ENCODE data around the gene PALM.

PALM gene

GRCh38 chr19:725461-726089 is 16.8 kb downstream of the PALM start:
- no peak for TF ChIP-seq FOXP2 (optimal IDR thresholded peaks at IDR 0.05; ENCODE audit: borderline replicate concordance, extremely low read depth, extremely low read length, insufficient read depth)
- no peak for TF ChIP-seq TAF1 (IDR thresholded peaks at IDR 0.05; ENCODE audit: borderline replicate concordance, insufficient read depth, low read length)
- no peak for TF ChIP-seq POLR2AphosphoS5 (IDR thresholded peaks at IDR 0.05; ENCODE audit: low read depth, low read length)
- no peak for TF ChIP-seq SIN3A (IDR thresholded peaks at IDR 0.05; ENCODE audit: borderline replicate concordance, insufficient read depth, low read length)
- TF ChIP-seq REST (IDR thresholded peaks at IDR 0.05; ENCODE audit: insufficient read depth in 1 of 2, low read depth in 2 of 2, low read length in 2 of 2): no peak

- TF ChIP-seq TAF1 (IDR thresholded peaks at IDR 0.05; ENCODE audit: borderline replicate concordance, insufficient read depth, low read length): no peak
Observed at GRCh38 chr19:726993-727956, 18.5 kb downstream of the PALM start.

GRCh38 chr19:728011-728410 is 19.3 kb downstream of the PALM start:
- TF ChIP-seq SIN3A (IDR thresholded peaks at IDR 0.05; ENCODE audit: borderline replicate concordance, insufficient read depth, low read length) (no peak), FOXP2 (optimal IDR thresholded peaks at IDR 0.05; ENCODE audit: borderline replicate concordance, extremely low read depth, extremely low read length, insufficient read depth) (peak; percentile 63)

GRCh38 chr19:729965-730668 is 21.4 kb downstream of the PALM start:
- TF ChIP-seq POLR2AphosphoS5 (IDR thresholded peaks at IDR 0.05; ENCODE audit: low read depth, low read length) (no peak), FOXP2 (optimal IDR thresholded peaks at IDR 0.05; ENCODE audit: borderline replicate concordance, extremely low read depth, extremely low read length, insufficient read depth) (no peak), SIN3A (IDR thresholded peaks at IDR 0.05; ENCODE audit: borderline replicate concordance, insufficient read depth, low read length) (no peak), TAF1 (IDR thresholded peaks at IDR 0.05; ENCODE audit: borderline replicate concordance, insufficient read depth, low read length) (no peak), REST (IDR thresholded peaks at IDR 0.05; ENCODE audit: insufficient read depth in 1 of 2, low read depth in 2 of 2, low read length in 2 of 2) (no peak)

GRCh38 chr19:731000-731399 is 22.3 kb downstream of the PALM start:
- TF ChIP-seq POLR2AphosphoS5 (IDR thresholded peaks at IDR 0.05; ENCODE audit: low read depth, low read length): no peak
- TF ChIP-seq REST (IDR thresholded peaks at IDR 0.05; ENCODE audit: insufficient read depth in 1 of 2, low read depth in 2 of 2, low read length in 2 of 2): no peak
- no peak for TF ChIP-seq SIN3A (IDR thresholded peaks at IDR 0.05; ENCODE audit: borderline replicate concordance, insufficient read depth, low read length)
- TF ChIP-seq FOXP2 (optimal IDR thresholded peaks at IDR 0.05; ENCODE audit: borderline replicate concordance, extremely low read depth, extremely low read length, insufficient read depth): no peak
- no peak for TF ChIP-seq TAF1 (IDR thresholded peaks at IDR 0.05; ENCODE audit: borderline replicate concordance, insufficient read depth, low read length)

Measured in PFSK-1 (cell line).